MM.1S (cell line): ENCODE data around the gene CUEDC2.

ENCODE experiments used
- DNase-seq: peaks from one replicate; pipeline ENCODE4 v3.0.0-alpha.2; 2015
- H2AFZ ChIP-seq: fragments of 300-600 bp; sonication (generic); 2 replicates; pipeline ENCODE4 v1.6.0; 2016; ENCODE audit warnings: antibody characterized with exemption, low read length
- H3F3A ChIP-seq: fragments of 300-600 bp; sonication (generic); 2 replicates; pipeline ENCODE4 v1.6.1; 2016; ENCODE audit warnings: mild to moderate bottlenecking, antibody characterized with exemption, low read length, moderate library complexity, mixed read lengths; ENCODE audit not compliant: insufficient read depth
- H3K27ac ChIP-seq: fragments of 300-600 bp; sonication (generic); 2 replicates; pipeline ENCODE4 v1.5.1; 2016; ENCODE audit warnings: mild to moderate bottlenecking, low read length
- H3K27me3 ChIP-seq: fragments of 300-600 bp; sonication (generic); replicated peaks from 2 replicates; pipeline ENCODE4 v1.6.0; 2016; ENCODE audit warnings: low read length; ENCODE audit not compliant: insufficient read depth
- H3K36me3 ChIP-seq: fragments of 300-600 bp; sonication (generic); replicated peaks from 2 replicates; pipeline ENCODE4 v1.6.1; 2016; ENCODE audit warnings: mild to moderate bottlenecking, low read length, mixed read lengths; ENCODE audit not compliant: insufficient read depth
- H3K4me1 ChIP-seq: fragments of 300-600 bp; sonication (generic); 2 replicates; pipeline ENCODE4 v1.6.1; 2016; ENCODE audit warnings: low read length, mixed read lengths
- H3K4me2 ChIP-seq: fragments of 300-600 bp; sonication (generic); 2 replicates; pipeline ENCODE4 v1.6.0; 2016; ENCODE audit warnings: low read depth, low read length
- H3K4me3 ChIP-seq: fragments of 300-600 bp; sonication (generic); 2 replicates; pipeline ENCODE4 v1.5.1; 2016; ENCODE audit warnings: low read length, mixed read lengths
- H3K79me2 ChIP-seq: fragments of 300-600 bp; sonication (generic); 2 replicates; pipeline ENCODE4 v1.6.1; 2016; ENCODE audit warnings: mixed run types, low read length, mixed read lengths
- H3K9ac ChIP-seq: fragments of 300-600 bp; sonication (generic); 2 replicates; pipeline ENCODE4 v1.6.1; 2016; ENCODE audit warnings: low read length, mixed read lengths
- H3K9me2 ChIP-seq: fragments of 300-600 bp; sonication (generic); replicated peaks from 2 replicates; pipeline ENCODE4 v1.6.1; 2016; ENCODE audit warnings: mild to moderate bottlenecking, low read length, mixed read lengths; ENCODE audit not compliant: insufficient read depth
- H3K9me3 ChIP-seq: fragments of 300-600 bp; sonication (generic); replicated peaks from 2 replicates; pipeline ENCODE4 v1.6.1; 2016; ENCODE audit warnings: mild to moderate bottlenecking, low read length, mixed read lengths; ENCODE audit not compliant: insufficient read depth
- H4K20me1 ChIP-seq: fragments of 300-600 bp; sonication (generic); 2 replicates; pipeline ENCODE4 v1.6.1; 2016; ENCODE audit warnings: mild to moderate bottlenecking, low read length, moderate library complexity, mixed read lengths; ENCODE audit not compliant: insufficient read depth
- CTCF ChIP-seq: fragments of 300-600 bp; sonication (generic); IDR thresholded peaks from 2 replicates; pipeline ENCODE4 v1.5.1; 2016; ENCODE audit warnings: antibody characterized with exemption, low read length, mixed read lengths
- EZH2 ChIP-seq: fragments of 300-600 bp; sonication (generic); optimal IDR thresholded peaks from 2 replicates; pipeline ENCODE3; 2017; ENCODE audit warnings: low read depth, mild to moderate bottlenecking, antibody characterized with exemption, low read length, mixed read lengths
- EZH2phosphoT487 ChIP-seq: fragments of 300-600 bp; sonication (generic); IDR thresholded peaks from 2 replicates; pipeline ENCODE4 v1.6.1; 2018; ENCODE audit warnings: antibody characterized with exemption, low read length

The CUEDC2 gene

GRCh38 chr10:102429468-102429867 is 2.9 kb downstream of the CUEDC2 start:
- TF ChIP-seq EZH2 (no peak), EZH2phosphoT487 (no peak), CTCF (no peak)
- Histone ChIP-seq H4K20me1 (no peaks in the 10 kb centered on the region), H3K4me2 (no peak overlapping the region), H3K79me2 (peaks cover 16% of the 10 kb centered on the region), H3K27ac (no peak overlapping the region), H3K36me3 (no peaks in the 10 kb centered on the region), H3K9me2 (no peaks in the 10 kb centered on the region), H3F3A (peaks cover 10% of the 10 kb centered on the region; the same call in 1 of the 2 replicates), H3K9ac (no peak overlapping the region), H3K27me3 (peaks cover 10% of the 10 kb centered on the region), H2AFZ (no peak overlapping the region), H3K4me3 (no peak overlapping the region), H3K4me1 (peaks cover 9% of the 10 kb centered on the region; the same call in 1 of the 2 replicates), H3K9me3 (no peaks in the 10 kb centered on the region)
- DNase-seq = no peak

- Histone ChIP-seq H2AFZ (no peak overlapping the region), H4K20me1 (no peaks in the 10 kb centered on the region), H3K36me3 (no peaks in the 10 kb centered on the region), H3K4me2 (no peak overlapping the region), H3K4me3 (no peak overlapping the region), H3K9me3 (no peaks in the 10 kb centered on the region), H3K9ac (no peak overlapping the region), H3K4me1 (peaks cover 11% of the 10 kb centered on the region), H3K9me2 (no peaks in the 10 kb centered on the region), H3K27me3 (no peaks in the 10 kb centered on the region), H3K27ac (no peak overlapping the region), H3F3A (peaks cover 12% of the 10 kb centered on the region), H3K79me2 (peaks cover 15% of the 10 kb centered on the region)
- no peak for TF ChIP-seq EZH2phosphoT487
- no peak for TF ChIP-seq CTCF
- TF ChIP-seq EZH2 = no peak
- DNase-seq = no peak
Measured at GRCh38 chr10:102426803-102427287, 5.5 kb downstream of the CUEDC2 start.

- Histone ChIP-seq H3F3A (peaks cover 14% of the 10 kb centered on the region), H3K36me3 (no peaks in the 10 kb centered on the region), H3K9me2 (no peaks in the 10 kb centered on the region), H3K79me2 (peaks cover 5% of the 10 kb centered on the region; the same call in 1 of the 2 replicates), H4K20me1 (no peaks in the 10 kb centered on the region), H3K9me3 (no peaks in the 10 kb centered on the region), H3K9ac (no peak overlapping the region), H3K4me2 (no peak overlapping the region), H3K4me3 (no peak overlapping the region), H3K27me3 (no peaks in the 10 kb centered on the region), H3K27ac (no peak overlapping the region), H2AFZ (no peak overlapping the region), H3K4me1 (peaks cover 6% of the 10 kb centered on the region)
- no peak for DNase-seq
- TF ChIP-seq EZH2 (no peak), EZH2phosphoT487 (no peak), CTCF (no peak)
Measured at GRCh38 chr10:102425444-102425843, 6.9 kb downstream of the CUEDC2 start.
